Eye (tissue), 1 donor: ENCODE measurements around the gene PASD1.
"Not testable (repeated sequence)": the region's sequence is repeated elsewhere in the genome, so short reads cannot be mapped to it uniquely, and the experiment has no call there.

Experiments
- DNase-seq: peaks from one replicate; pipeline ENCODE4 v3.0.0-alpha.2; 2015

The PASD1 gene

DNA sequence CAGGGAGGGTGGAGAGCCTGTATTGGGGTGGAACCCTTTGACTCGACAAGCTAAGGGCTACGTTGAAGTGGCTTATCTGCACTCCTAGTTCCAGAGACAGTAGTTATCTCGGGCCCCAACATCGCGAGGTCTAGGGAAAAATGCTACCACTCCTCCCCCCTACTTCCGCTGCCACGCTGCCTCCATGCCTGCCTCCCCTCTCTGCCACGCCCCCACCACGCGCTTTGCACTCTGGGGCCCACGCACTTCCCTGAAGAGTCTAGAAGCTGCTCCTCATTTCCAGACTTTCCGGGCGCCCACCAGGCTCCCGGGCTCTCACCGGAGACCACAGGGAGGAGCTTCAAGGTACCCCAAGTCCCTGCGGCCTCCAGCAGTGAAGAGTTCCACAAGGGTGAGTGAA lies at the start of gene PASD1:
Gene PASD1 (plus strand): TSS at position 227 of the 400 bp plus-strand sequence. CDS start 37,879 bp downstream, outside the sequence.
- DNase-seq = no peak

DNA sequence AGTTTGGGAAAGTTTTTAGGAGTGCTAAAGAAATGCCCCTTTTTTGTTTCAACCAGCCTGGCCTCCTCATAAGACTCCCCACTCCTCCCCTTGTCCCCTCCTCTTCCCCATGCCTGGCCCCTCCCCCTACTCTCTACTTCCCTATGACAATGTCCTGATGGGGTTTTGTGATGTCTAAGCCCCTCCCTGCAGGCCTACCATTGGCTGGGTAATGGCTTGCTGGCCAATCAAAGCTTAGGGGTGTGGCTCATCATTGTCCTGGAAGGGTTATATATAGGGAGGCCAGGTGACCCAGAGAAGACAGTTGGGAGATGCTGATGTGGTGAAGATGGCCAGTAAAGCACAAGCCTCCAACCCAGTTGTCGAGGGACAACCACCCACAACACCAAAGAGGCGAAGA lies 48.2 kb upstream of the PASD1 start:
- DNase-seq = no peak

DNA sequence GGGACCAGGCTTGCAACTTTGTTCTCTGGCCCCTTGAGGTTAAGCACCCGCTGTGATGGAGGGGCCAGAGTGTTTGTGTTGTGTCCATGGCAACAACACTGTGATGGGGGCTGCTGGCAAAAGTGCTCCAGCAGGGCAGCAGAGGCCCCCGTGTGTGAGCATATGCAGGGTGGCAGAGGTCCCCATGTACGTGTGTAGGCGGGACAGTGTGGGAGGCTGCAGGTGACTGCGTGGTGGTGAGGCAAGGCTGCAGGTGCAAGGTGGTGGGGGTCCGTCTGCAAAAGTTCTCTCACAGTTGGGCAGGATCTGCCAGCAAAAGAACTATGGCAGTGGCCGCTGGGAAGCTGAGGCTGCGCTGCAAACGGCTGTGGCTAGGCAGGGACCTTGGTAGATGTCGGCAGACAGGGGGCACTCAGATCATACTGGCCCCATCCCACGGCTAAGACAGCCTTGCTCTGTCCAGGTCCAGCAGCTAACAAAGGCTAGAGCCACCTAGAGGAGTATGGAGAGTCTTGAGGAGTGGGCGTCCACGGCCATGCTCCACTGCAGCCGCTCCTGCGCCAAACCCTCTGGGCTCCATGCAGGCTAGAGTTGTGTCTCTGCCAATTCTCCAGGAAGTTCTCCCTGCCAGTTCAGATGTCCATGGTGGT lies 46.8 kb upstream of the PASD1 start:
- DNase-seq = no peak

- DNase-seq = no peak
These were observed 46.1 kb upstream of the PASD1 start for GRCh38 chrX:151517421-151517820.

DNA sequence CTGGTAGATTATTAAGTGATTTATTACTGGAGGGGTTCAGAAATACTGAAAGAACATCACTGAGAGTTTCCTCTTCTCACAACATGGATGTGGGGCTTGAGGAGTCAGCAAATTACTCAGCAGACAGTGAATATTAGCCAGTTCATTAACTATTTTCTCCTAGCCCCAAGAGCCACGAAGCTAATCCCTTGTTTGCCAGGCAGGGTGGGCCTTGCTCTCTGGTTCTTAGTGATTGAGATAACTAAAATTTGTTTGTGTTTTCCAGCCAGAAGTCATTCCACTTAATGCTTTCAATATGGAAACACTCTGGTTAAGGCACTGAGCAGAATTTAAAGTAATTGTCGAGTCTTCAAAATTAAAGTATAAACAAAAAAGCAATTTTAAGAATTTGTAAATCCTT lies 40.1 kb upstream of the PASD1 start:
- no peak for DNase-seq

DNA sequence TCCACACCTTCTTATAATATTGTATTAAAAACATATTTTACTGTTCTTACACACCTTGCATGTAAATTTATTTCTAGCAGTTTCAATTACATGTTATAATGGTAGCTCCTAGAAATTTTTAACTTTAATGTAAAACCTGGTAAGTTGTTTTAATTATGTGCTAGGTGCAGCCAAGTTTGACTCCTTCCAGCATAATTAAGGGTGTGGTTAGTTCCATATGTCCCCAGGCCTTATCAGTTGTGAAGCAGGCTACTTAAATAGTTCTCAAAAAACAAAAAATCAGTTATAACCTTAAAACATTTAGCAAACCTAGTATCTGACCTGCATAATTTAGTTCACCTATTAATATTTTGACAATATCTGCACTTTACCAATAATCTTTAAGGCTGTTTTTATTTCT lies 26.9 kb upstream of the PASD1 start:
- no peak for DNase-seq

DNA sequence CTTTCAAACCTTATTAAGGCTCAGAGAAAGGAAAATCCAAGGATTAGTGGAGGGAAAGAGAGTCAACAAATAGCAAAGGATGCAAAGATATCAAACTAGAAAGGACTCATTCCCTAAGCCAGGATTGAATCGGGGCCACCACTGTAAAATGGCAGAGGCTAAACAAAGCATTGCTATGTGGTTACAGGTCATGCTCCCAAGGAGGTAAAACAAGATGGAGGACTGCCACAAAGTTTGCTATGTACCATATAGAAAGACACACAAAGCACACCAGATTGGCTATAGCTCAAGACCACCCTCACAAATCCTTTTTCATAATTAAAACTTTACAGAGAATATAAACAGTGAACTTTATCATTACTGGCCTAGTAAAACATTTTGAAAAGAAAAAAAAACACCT lies 25.9 kb upstream of the PASD1 start:
- no peak for DNase-seq

DNA sequence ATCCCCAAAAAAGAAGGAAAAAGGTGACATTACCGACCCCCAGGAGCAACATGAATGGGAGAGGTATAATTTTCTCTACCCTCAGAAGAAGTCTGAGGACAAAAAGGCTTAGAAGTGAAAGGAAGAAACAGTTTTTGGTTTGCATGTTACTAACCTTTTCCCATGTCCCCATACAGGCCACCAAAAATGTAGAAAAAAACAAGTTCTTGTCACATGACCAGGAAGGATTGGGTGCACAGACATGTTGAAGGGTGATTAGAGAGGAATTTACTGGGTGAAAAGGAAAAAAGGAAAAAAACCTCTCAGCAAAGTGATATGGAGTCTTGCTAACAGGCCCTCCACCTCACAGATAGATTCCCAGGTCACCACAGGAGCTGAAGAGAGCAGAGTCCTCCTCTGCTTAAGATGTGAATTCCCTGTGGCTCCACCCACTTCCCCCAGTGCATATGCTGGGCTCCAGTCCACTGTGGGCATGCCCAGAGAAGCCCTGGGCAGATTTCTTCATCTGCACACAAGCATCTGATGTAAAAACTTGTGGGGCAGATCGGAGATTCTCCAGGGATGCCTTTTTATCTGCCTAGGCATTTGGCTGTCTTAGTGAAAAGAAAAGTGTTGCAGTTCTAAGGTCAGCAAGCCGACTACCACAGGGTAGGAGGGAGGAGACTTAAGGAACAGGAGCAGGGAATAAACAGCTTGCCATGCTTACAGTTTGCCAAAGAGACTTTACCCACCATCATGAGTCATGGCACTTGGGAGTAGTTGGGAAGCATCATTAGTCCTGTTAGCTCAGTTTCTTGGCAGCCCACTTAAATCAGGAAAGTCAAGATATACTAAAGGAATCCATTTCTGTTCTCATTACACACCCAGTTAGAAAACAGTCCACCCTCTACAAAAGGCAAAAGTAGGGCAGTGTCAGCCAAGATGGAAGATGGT lies 25.0 kb upstream of the PASD1 start:
- no peak for DNase-seq

DNA sequence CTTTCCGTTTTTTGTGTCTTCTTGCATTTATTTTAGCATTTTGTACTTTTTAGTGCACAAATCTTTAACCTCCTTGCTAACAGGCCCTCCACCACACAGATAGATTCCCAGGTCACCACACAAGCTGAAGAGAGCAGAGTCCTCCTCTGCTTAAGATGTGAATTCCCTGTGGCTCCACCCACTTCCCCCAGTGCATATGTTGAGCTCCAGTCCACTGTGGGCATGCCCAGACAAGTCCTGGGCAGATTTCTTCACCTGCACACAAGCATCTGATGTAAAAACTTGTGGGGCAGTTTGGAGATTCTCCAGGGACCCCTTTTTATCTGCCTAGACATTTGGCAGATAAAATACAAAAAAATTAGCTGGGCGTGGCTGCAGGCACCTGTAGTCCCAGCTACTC lies 19.8 kb upstream of the PASD1 start:
- no peak for DNase-seq

- not testable (repeated sequence) for DNase-seq
These were observed 17.2 kb upstream of the PASD1 start for GRCh38 chrX:151546226-151546625.

GRCh38 chrX:151551176-151551575 lies 12.3 kb upstream of the PASD1 start:
- not testable (repeated sequence) for DNase-seq

GRCh38 chrX:151552743-151553142 lies 10.7 kb upstream of the PASD1 start:
- DNase-seq = no peak

GRCh38 chrX:151555301-151555700 lies 8.2 kb upstream of the PASD1 start:
- not testable (repeated sequence) for DNase-seq

- not testable (repeated sequence) for DNase-seq
These were observed 990 bp upstream of the PASD1 start for GRCh38 chrX:151562485-151562884.

GRCh38 chrX:151563003-151563402 lies 472 bp upstream of the PASD1 start:
- not testable (repeated sequence) for DNase-seq

- DNase-seq = no peak
These were observed 560 bp downstream of the PASD1 start for GRCh38 chrX:151564035-151564434.

GRCh38 chrX:151566872-151567271 lies 3.4 kb downstream of the PASD1 start:
- not testable (repeated sequence) for DNase-seq

- DNase-seq = no peak
These were observed 7.1 kb downstream of the PASD1 start for GRCh38 chrX:151570561-151570960.

GRCh38 chrX:151593384-151593783 lies 29.9 kb downstream of the PASD1 start:
- DNase-seq = not testable (repeated sequence)

- peak; percentile 0 for DNase-seq
These were observed 32.8 kb downstream of the PASD1 start for GRCh38 chrX:151596282-151596681.

DNA sequence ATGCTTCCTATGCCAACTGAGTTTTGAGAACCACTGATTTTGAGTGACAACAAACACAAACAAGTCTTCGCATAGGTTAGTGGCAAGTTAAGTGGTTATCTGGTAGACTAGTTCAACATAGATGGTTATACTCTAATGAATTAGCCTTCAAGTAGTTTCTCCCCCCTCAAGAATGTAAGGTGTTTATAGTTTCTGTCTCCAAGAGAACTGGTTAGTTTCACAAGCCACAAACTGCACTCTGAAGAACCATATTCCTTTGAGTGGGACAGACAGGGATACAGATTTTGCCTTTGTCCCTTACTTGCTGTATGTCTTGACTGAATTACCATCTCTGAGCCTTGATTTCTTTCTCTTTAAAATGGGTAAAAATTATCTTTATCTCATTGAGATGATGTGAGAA lies 41.5 kb downstream of the PASD1 start:
- no peak for DNase-seq

- no peak for DNase-seq
These were observed 45.7 kb downstream of the PASD1 start for GRCh38 chrX:151609222-151609621.

DNA sequence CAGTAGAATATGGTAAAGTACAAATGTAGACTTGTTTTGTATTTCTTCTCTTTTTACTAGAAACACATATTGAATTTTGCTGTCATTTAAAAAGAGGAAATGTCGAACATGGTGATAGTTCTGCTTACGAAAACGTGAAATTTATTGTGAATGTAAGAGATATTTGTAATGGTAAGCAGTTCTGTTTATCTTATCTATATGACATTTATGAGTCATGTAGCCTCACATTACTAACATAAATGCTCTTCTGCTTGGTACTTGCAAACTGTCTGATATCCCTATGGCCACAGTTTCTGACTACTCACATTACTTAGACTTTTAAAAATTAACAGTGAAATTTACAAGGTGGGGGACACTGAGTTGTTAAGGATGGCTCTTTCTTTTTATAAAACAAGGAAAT lies 57.9 kb downstream of the PASD1 start:
- DNase-seq = no peak

DNA sequence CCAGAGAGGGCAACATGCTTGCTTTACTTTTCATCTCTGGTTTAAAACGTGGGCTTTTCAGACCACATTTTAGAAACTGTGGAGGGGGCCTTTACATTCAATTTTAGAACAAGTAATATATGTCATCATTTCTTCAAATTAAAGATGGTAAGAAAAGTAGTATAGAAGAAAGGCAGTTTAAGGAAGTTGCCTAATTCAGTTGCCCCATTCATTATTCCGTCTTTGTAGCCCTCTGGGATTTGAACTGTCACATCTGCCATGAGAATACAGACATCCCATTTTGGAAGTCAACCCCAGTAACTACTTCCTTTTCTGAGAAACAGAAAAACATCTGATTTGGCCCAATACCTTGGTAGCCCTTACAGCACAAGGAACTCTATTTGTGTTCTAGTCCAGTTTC lies 61.2 kb downstream of the PASD1 start:
- DNase-seq = no peak
